HL-60 (cell line): Measurements from ENCODE around the gene PTBP2.

Experiments used
- CTCF ChIP-seq: IDR thresholded peaks from one replicate; pipeline ENCODE4 v1.5.1; 2011; ENCODE audit warnings: low read length, control low read depth, inconsistent platforms; ENCODE audit not compliant: insufficient read depth
- GABPA ChIP-seq: IDR thresholded peaks from 2 replicates; pipeline ENCODE4 v1.6.1; 2012; ENCODE audit warnings: low read depth
- POLR2AphosphoS5 ChIP-seq: IDR thresholded peaks from 2 replicates; pipeline ENCODE4 v1.6.1; 2012; ENCODE audit warnings: low read depth
- SPI1 ChIP-seq: IDR thresholded peaks from 2 replicates; pipeline ENCODE4 v1.6.1; 2012; ENCODE audit warnings: low read depth, mild to moderate bottlenecking, borderline replicate concordance
- TF ChIP-seq, protein P1 (sequence below): IDR thresholded peaks from 2 replicates; pipeline ENCODE4 v1.6.1; 2012; ENCODE audit warnings: low read depth; ENCODE audit not compliant: insufficient replicate concordance

DNA sequence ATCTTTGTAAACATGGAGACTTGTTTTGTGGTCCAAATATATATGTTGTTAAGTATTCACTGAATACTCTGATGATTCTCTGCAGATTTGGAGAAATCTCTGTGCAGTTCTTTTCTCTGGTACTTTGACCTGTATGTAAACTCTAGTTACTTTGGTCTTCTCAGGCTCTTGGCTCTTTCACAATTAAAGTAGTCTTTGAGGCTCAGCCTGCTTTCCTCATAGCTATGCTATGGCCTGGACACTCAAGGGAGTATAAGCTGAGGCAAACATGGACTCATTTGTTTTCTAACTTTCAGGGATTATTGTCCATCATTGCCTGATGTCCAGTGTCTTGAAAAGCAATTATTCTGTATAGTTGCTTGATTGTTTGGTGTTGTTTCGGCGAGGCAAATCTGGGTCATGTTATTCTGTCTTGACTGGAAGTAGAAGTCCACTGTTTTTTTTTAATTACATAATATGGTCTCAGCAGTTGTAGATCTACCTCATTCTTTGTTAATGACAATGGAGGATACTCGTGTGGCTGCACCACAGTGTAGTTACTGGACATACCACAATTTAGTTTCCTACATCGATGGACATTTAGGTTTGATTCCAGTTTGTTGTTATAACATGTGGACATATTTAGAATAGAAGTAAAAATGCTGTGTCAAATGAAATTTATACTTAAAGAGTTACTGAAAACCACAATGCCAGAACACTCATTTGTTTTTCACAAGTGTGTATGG, 9.2 kb downstream of the PTBP2 start:
- TF ChIP-seq POLR2AphosphoS5: no peak
- TF ChIP-seq CTCF: no peak
- TF ChIP-seq, protein P1, sequence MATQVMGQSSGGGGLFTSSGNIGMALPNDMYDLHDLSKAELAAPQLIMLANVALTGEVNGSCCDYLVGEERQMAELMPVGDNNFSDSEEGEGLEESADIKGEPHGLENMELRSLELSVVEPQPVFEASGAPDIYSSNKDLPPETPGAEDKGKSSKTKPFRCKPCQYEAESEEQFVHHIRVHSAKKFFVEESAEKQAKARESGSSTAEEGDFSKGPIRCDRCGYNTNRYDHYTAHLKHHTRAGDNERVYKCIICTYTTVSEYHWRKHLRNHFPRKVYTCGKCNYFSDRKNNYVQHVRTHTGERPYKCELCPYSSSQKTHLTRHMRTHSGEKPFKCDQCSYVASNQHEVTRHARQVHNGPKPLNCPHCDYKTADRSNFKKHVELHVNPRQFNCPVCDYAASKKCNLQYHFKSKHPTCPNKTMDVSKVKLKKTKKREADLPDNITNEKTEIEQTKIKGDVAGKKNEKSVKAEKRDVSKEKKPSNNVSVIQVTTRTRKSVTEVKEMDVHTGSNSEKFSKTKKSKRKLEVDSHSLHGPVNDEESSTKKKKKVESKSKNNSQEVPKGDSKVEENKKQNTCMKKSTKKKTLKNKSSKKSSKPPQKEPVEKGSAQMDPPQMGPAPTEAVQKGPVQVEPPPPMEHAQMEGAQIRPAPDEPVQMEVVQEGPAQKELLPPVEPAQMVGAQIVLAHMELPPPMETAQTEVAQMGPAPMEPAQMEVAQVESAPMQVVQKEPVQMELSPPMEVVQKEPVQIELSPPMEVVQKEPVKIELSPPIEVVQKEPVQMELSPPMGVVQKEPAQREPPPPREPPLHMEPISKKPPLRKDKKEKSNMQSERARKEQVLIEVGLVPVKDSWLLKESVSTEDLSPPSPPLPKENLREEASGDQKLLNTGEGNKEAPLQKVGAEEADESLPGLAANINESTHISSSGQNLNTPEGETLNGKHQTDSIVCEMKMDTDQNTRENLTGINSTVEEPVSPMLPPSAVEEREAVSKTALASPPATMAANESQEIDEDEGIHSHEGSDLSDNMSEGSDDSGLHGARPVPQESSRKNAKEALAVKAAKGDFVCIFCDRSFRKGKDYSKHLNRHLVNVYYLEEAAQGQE: no peak
- no peak for TF ChIP-seq GABPA
- no peak for TF ChIP-seq SPI1
